ENCODE measurements around the gene RNASEH2B.

GRCh38 chr13:50934735-50935435, 25.3 kb downstream of the RNASEH2B start:
- TF ChIP-seq, protein P1, sequence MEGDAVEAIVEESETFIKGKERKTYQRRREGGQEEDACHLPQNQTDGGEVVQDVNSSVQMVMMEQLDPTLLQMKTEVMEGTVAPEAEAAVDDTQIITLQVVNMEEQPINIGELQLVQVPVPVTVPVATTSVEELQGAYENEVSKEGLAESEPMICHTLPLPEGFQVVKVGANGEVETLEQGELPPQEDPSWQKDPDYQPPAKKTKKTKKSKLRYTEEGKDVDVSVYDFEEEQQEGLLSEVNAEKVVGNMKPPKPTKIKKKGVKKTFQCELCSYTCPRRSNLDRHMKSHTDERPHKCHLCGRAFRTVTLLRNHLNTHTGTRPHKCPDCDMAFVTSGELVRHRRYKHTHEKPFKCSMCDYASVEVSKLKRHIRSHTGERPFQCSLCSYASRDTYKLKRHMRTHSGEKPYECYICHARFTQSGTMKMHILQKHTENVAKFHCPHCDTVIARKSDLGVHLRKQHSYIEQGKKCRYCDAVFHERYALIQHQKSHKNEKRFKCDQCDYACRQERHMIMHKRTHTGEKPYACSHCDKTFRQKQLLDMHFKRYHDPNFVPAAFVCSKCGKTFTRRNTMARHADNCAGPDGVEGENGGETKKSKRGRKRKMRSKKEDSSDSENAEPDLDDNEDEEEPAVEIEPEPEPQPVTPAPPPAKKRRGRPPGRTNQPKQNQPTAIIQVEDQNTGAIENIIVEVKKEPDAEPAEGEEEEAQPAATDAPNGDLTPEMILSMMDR (IDR thresholded peaks at IDR 0.05) = no peak
- no peak for TF ChIP-seq POLR2A (IDR thresholded peaks at IDR 0.05)

All from adrenal gland (tissue), 5 donors.